GM10847 (cell line): ENCODE results near the gene CRYGN.

Experiments used
- POLR2A ChIP-seq: IDR thresholded peaks from 2 replicates; pipeline ENCODE4 v1.6.1; 2011; ENCODE audit not compliant: insufficient read length; ENCODE audit errors: extremely low read depth

Gene CRYGN

GRCh38 chr7:151411551-151411950, 28.4 kb downstream of the CRYGN start:
- no peak for TF ChIP-seq POLR2A

- no peak for TF ChIP-seq POLR2A
These were observed 29.2 kb downstream of the CRYGN start for GRCh38 chr7:151410405-151411390.

GRCh38 chr7:151409667-151410404, 30.1 kb downstream of the CRYGN start, which contains the start of gene WDR86:
Gene WDR86 (minus strand): TSS chr7:151410038. CDS start chr7:151409589, 449 bp downstream.
- no peak for TF ChIP-seq POLR2A

- no peak for TF ChIP-seq POLR2A
These were observed 30.9 kb downstream of the CRYGN start for GRCh38 chr7:151408839-151409666.

GRCh38 chr7:151408498-151408838, 31.5 kb downstream of the CRYGN start:
- no peak for TF ChIP-seq POLR2A

GRCh38 chr7:151406886-151407583, 32.9 kb downstream of the CRYGN start:
- TF ChIP-seq POLR2A = no peak

- no peak for TF ChIP-seq POLR2A
These were observed 33.7 kb downstream of the CRYGN start for GRCh38 chr7:151406051-151406875.

- TF ChIP-seq POLR2A = no peak
These were observed 34.4 kb downstream of the CRYGN start for GRCh38 chr7:151405588-151405987.

- TF ChIP-seq POLR2A = no peak
These were observed 34.9 kb downstream of the CRYGN start for GRCh38 chr7:151405056-151405455.

GRCh38 chr7:151404216-151405011, 35.5 kb downstream of the CRYGN start:
- no peak for TF ChIP-seq POLR2A

- no peak for TF ChIP-seq POLR2A
These were observed 36.2 kb downstream of the CRYGN start for GRCh38 chr7:151403764-151404163.

GRCh38 chr7:151402029-151402835, 37.7 kb downstream of the CRYGN start:
- TF ChIP-seq POLR2A = no peak
